GF-D8 (cell line): ENCODE measurements around the gene DISC1.

ENCODE experiments used
- DNase-seq: peaks from one replicate; lab custom pipeline; 2025; lab: John Stamatoyannopoulos, UW

DISC1 gene

GRCh38 chr1:232005300-232005699, 378.7 kb downstream of the DISC1 start:
- DNase-seq, result no peak

GRCh38 chr1:232009741-232010140, 383.2 kb downstream of the DISC1 start:
- no peak for DNase-seq

GRCh38 chr1:232011961-232012360, 385.4 kb downstream of the DISC1 start:
- DNase-seq, result no peak

GRCh38 chr1:232012773-232013386, 386.3 kb downstream of the DISC1 start:
- DNase-seq, result no peak

- DNase-seq, result no peak
Observed at GRCh38 chr1:232014941-232015340, 388.4 kb downstream of the DISC1 start.

GRCh38 chr1:232016616-232017015, 390.0 kb downstream of the DISC1 start:
- no peak for DNase-seq

- no peak for DNase-seq
Observed at GRCh38 chr1:232017057-232017456, 390.5 kb downstream of the DISC1 start.

- DNase-seq, result no peak
Observed at GRCh38 chr1:232017759-232018158, 391.2 kb downstream of the DISC1 start.

- DNase-seq, result no peak
Observed at GRCh38 chr1:232018231-232019025, 391.8 kb downstream of the DISC1 start.

- no peak for DNase-seq
Observed at GRCh38 chr1:232019026-232019340, 392.4 kb downstream of the DISC1 start.

GRCh38 chr1:232020352-232020751, 393.8 kb downstream of the DISC1 start:
- DNase-seq, result no peak

- no peak for DNase-seq
Observed at GRCh38 chr1:232029315-232029714, 402.7 kb downstream of the DISC1 start.

GRCh38 chr1:232031156-232031555, 404.6 kb downstream of the DISC1 start:
- no peak for DNase-seq

GRCh38 chr1:232033285-232033684, 406.7 kb downstream of the DISC1 start:
- DNase-seq, result no peak

GRCh38 chr1:232034556-232034955, 408.0 kb downstream of the DISC1 start:
- no peak for DNase-seq

- no peak for DNase-seq
Observed at GRCh38 chr1:232036181-232036933, 409.8 kb downstream of the DISC1 start.

GRCh38 chr1:232037774-232038388, 411.3 kb downstream of the DISC1 start:
- DNase-seq, result no peak

GRCh38 chr1:232038706-232039677, 412.4 kb downstream of the DISC1 start:
- DNase-seq, result no peak

GRCh38 chr1:232040260-232040659, 413.7 kb downstream of the DISC1 start:
- DNase-seq, result no peak

- DNase-seq, result no peak
Observed at GRCh38 chr1:232044728-232045127, 418.1 kb downstream of the DISC1 start.
